HG02759 (cell line): ENCODE data around the gene NCAM2.

Experiments used
- ATAC-seq: cut with Tn5 transposase; IDR thresholded peaks from one replicate; pipeline ENCODE4 v1.9.1; 2021; ENCODE audit warnings: mild to moderate bottlenecking, moderate library complexity; ENCODE audit not compliant: unreplicated experiment

Gene NCAM2

GRCh38 chr21:21404261-21404660 lies 406.1 kb downstream of the NCAM2 start:
- peak; percentile 84 for ATAC-seq

- no peak for ATAC-seq
Observed at GRCh38 chr21:21406921-21407320, 408.7 kb downstream of the NCAM2 start.

- no peak for ATAC-seq
Observed at GRCh38 chr21:21412096-21412495, 413.9 kb downstream of the NCAM2 start.

- ATAC-seq: no peak
Observed at GRCh38 chr21:21415741-21416140, 417.5 kb downstream of the NCAM2 start.

- no peak for ATAC-seq
Observed at GRCh38 chr21:21434944-21435343, 436.7 kb downstream of the NCAM2 start.

GRCh38 chr21:21436012-21436534 lies 437.9 kb downstream of the NCAM2 start:
- no peak for ATAC-seq

- ATAC-seq: no peak
Observed at GRCh38 chr21:21439761-21440160, 441.6 kb downstream of the NCAM2 start.

- ATAC-seq: no peak
Observed at GRCh38 chr21:21457077-21457476, 458.9 kb downstream of the NCAM2 start.

GRCh38 chr21:21458124-21458631 lies 460.0 kb downstream of the NCAM2 start:
- no peak for ATAC-seq

GRCh38 chr21:21460979-21461378 lies 462.8 kb downstream of the NCAM2 start:
- no peak for ATAC-seq

GRCh38 chr21:21463456-21463855 lies 465.2 kb downstream of the NCAM2 start:
- no peak for ATAC-seq

GRCh38 chr21:21464684-21465083 lies 466.5 kb downstream of the NCAM2 start:
- ATAC-seq: no peak

- no peak for ATAC-seq
Observed at GRCh38 chr21:21466752-21467151, 468.5 kb downstream of the NCAM2 start.

GRCh38 chr21:21468003-21468402 lies 469.8 kb downstream of the NCAM2 start:
- no peak for ATAC-seq

- no peak for ATAC-seq
Observed at GRCh38 chr21:21481239-21481638, 483.0 kb downstream of the NCAM2 start.

- ATAC-seq: no peak
Observed at GRCh38 chr21:21508859-21509258, 510.6 kb downstream of the NCAM2 start.

GRCh38 chr21:21530680-21531079 lies 532.5 kb downstream of the NCAM2 start:
- ATAC-seq: no peak

- ATAC-seq: no peak
Observed at GRCh38 chr21:21547368-21547953, 549.3 kb downstream of the NCAM2 start.

GRCh38 chr21:21559285-21560045 lies 561.3 kb downstream of the NCAM2 start:
- ATAC-seq: no peak
